A673 (cell line): ENCODE data around the gene MRPS11. TPM values are rescaled to one million over a fixed set of nuclear protein-coding genes. Genes with fewer than 3 reads are reported as not detected.

Experiments used
- BruUV-seq: library from RNA; stranded (reverse); fragments of 400-500 nt; replicated peaks from 2 replicates; lab custom pipeline; 2021; lab: Mats Ljungman, UMichigan
- CTCF ChIA-PET: fragments of 300-600 bp; sonication (Branson Sonifier 250); formaldehyde crosslinking; loops from one replicate; lab custom pipeline; 2022; ENCODE audit warnings: antibody characterized with exemption; lab: Charles Lee
- POLR2A ChIA-PET: fragments of 300-600 bp; sonication (Branson Sonifier 250); formaldehyde crosslinking; loops from one replicate; lab custom pipeline; 2022; ENCODE audit warnings: antibody characterized with exemption; ENCODE audit not compliant: low non-redundant PET; lab: Charles Lee
- DNase-seq: peaks from one replicate; pipeline ENCODE4 v3.0.0-alpha.2; 2015; ENCODE audit warnings: low spot score
- H3K27ac ChIP-seq: fragments of 200-600 bp; sonication (generic); 2 replicates; pipeline ENCODE4 v1.5.1; 2016; ENCODE audit warnings: mixed run types, low read depth, mild to moderate bottlenecking, mixed read lengths, antibody characterized with exemption, low read length; ENCODE audit not compliant: poor library complexity, severe bottlenecking
- H3K27me3 ChIP-seq: fragments of 200-600 bp; sonication (generic); replicated peaks from 2 replicates; pipeline ENCODE4 v1.6.1; 2017; ENCODE audit warnings: mixed run types, low read depth, mild to moderate bottlenecking, mixed read lengths, antibody characterized with exemption, low read length; ENCODE audit not compliant: insufficient read depth, poor library complexity
- H3K36me3 ChIP-seq: fragments of 200-600 bp; sonication (generic); 2 replicates; pipeline ENCODE4 v1.6.1; 2016; ENCODE audit warnings: mixed run types, mild to moderate bottlenecking, mixed read lengths, antibody characterized with exemption, low read length; ENCODE audit not compliant: insufficient read depth, poor library complexity, severe bottlenecking
- H3K4me1 ChIP-seq: fragments of 200-600 bp; sonication (generic); 2 replicates; pipeline ENCODE4 v1.6.1; 2017; ENCODE audit warnings: mixed run types, mild to moderate bottlenecking, mixed read lengths, antibody characterized with exemption, low read length; ENCODE audit not compliant: insufficient read depth, poor library complexity, severe bottlenecking
- H3K4me3 ChIP-seq: fragments of 200-600 bp; sonication (generic); 2 replicates; pipeline ENCODE4 v1.5.1; 2016; ENCODE audit warnings: low read depth, mixed run types, mild to moderate bottlenecking, mixed read lengths, low read length; ENCODE audit not compliant: poor library complexity, severe bottlenecking
- H3K9me3 ChIP-seq: fragments of 200-600 bp; sonication (generic); 2 replicates; pipeline ENCODE4 v1.6.1; 2016; ENCODE audit warnings: mixed run types, low read depth, mild to moderate bottlenecking, mixed read lengths, antibody characterized with exemption, low read length; ENCODE audit not compliant: poor library complexity, severe bottlenecking
- CTCF ChIP-seq: fragments of 300-800, 200-600 bp; sonication (generic); conservative IDR thresholded peaks from 2 replicates; pipeline ENCODE4 v1.5.1; 2017; ENCODE audit warnings: low read depth, mild to moderate bottlenecking, antibody characterized with exemption, low read length, moderate library complexity, mixed read lengths
- EZH2 ChIP-seq: fragments of 200-600 bp; sonication (generic); IDR thresholded peaks from 2 replicates; pipeline ENCODE4 v1.6.1; 2017; ENCODE audit warnings: borderline replicate concordance, low read depth, mild to moderate bottlenecking, mixed read lengths, antibody characterized with exemption, low read length; ENCODE audit not compliant: poor library complexity, severe bottlenecking
- intact Hi-C: fragments of 100-400 bp; cut with micrococcal nuclease; formaldehyde crosslinking; loops from one replicate; pipeline ENCODE4 v1.10.0; 2022; ENCODE audit not compliant: unreplicated experiment
- total RNA-seq: library from RNA; stranded (reverse); gene quantifications from 2 replicates; pipeline ENCODE4 v1.2.3, GENCODE V29; 2021

Gene MRPS11
- total RNA-seq, 1 experiment from 2014 or later = 90.0 TPM

- intact Hi-C loops = no loop called here
- Histone ChIP-seq H3K4me3 (no peak overlapping the region), H3K4me1 (no peaks in the 10 kb centered on the region), H3K27me3 (peaks cover 55% of the 10 kb centered on the region), H3K27ac (no peak overlapping the region), H3K36me3 (no peaks in the 10 kb centered on the region), H3K9me3 (no peaks in the 10 kb centered on the region)
- ChIA-PET POLR2A (no interaction called here), CTCF (no interaction called here)
- no peak for TF ChIP-seq CTCF
- no peak for TF ChIP-seq EZH2
- no TSS peak for BruUV-seq
- no peak for DNase-seq
Measured at GRCh38 chr15:88426304-88426703, 41.2 kb upstream of the MRPS11 start.

- BruUV-seq = no TSS peak
- no peaks in the 10 kb centered on the region for H3K4me1 ChIP-seq
- no peak overlapping the region for H3K4me3 ChIP-seq
- no peaks in the 10 kb centered on the region for H3K36me3 ChIP-seq
- H3K27ac ChIP-seq = no peak overlapping the region
- intact Hi-C loops = no loop called here
- CTCF ChIA-PET = no interaction called here
- no peak for DNase-seq
- H3K27me3 ChIP-seq = peaks cover 61% of the 10 kb centered on the region
- POLR2A ChIA-PET = no interaction called here
- no peaks in the 10 kb centered on the region for H3K9me3 ChIP-seq
- TF ChIP-seq EZH2 = no peak
- no peak for TF ChIP-seq CTCF
Measured at GRCh38 chr15:88428053-88428452, 39.5 kb upstream of the MRPS11 start.

GRCh38 chr15:88428805-88429605 lies 38.5 kb upstream of the MRPS11 start:
- Histone ChIP-seq H3K27me3 (peaks cover 61% of the 10 kb centered on the region), H3K27ac (no peak overlapping the region), H3K4me1 (no peaks in the 10 kb centered on the region), H3K4me3 (no peak overlapping the region), H3K9me3 (no peaks in the 10 kb centered on the region), H3K36me3 (no peaks in the 10 kb centered on the region)
- ChIA-PET CTCF (no interaction called here), POLR2A (no interaction called here)
- TF ChIP-seq EZH2 = no peak
- TF ChIP-seq CTCF = no peak
- DNase-seq = no peak
- no TSS peak for BruUV-seq
- intact Hi-C loops = no loop called here
